Frontal cortex (tissue), 4 donors: Measurements from ENCODE around the gene LRRC27. TPM values are rescaled to one million over a fixed set of nuclear protein-coding genes. Genes with fewer than 3 reads are reported as not detected.
A peak's percentile ranks its signal among the peaks of the same experiment; 100 is the strongest.
"Not testable (repeated sequence)": the region's sequence is repeated elsewhere in the genome, so short reads cannot be mapped to it uniquely, and the experiment has no call there.

Experiments used
- DNase-seq, 2 donors: peaks; one replicate each; pipeline ENCODE4 v3.0.0; 2012; ENCODE audit warnings: low spot score in 2 of 2
- FAIRE-seq: peaks from 2 replicates; lab custom pipeline; 2012; peaks lifted over from hg19 to GRCh38; lab: Jason Lieb, UNC
- total RNA-seq: library from RNA; depleted of rRNA; stranded (reverse); fragments of >200 nt; gene quantifications from one replicate; pipeline ENCODE4 v1.2.3, GENCODE V29; 2014
- donor health status: control.
- donor health status: control.
- donor health status: control.

Gene LRRC27
- total RNA-seq = 20.0 TPM

DNA sequence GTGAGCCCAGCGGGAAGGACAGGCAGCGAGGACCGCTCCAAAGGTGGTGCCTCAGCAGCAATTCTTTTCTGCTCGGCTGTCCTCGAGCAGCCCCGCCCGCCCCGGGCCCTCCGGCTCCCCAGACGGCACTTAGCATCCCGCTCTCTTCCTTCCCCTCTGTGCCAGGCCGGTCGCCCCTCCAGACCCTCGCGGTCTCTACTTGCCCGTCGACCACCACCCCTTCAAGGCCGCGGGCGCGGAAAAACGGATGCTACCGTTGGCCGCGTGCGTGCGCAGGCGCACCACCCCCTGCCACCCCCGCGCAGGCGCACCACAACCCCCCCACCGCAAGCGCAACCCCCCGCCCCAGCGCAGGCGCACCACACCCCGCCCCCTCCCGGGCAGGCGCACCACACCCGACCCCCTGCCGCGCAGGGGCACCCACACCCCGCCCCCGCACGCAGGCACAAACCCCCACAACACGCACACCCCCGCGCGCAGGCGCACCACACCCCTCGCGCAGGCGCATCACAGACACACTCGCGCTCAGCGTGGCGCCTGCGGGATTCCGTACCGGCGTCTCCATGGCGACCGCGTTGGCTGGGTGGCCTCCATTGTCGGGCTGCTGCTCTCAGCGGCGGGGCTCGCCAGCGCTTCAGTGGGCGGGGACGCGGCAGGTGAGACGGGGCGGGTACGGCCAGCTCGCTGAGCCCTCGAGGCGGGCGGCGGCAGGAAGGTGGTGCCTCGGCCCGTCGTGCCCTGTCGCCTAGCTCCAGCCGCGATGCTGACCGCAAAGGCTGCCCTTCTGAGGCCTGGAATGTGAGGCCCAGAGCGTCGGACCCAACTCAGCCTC lies at the start of gene LRRC27:
Gene LRRC27 (plus strand): TSS at position 593 of the 832 bp plus-strand sequence. CDS start 1,332 bp downstream, outside the sequence.
- DNase-seq (peak; percentile 99 to 100), FAIRE-seq (no peak)

DNA sequence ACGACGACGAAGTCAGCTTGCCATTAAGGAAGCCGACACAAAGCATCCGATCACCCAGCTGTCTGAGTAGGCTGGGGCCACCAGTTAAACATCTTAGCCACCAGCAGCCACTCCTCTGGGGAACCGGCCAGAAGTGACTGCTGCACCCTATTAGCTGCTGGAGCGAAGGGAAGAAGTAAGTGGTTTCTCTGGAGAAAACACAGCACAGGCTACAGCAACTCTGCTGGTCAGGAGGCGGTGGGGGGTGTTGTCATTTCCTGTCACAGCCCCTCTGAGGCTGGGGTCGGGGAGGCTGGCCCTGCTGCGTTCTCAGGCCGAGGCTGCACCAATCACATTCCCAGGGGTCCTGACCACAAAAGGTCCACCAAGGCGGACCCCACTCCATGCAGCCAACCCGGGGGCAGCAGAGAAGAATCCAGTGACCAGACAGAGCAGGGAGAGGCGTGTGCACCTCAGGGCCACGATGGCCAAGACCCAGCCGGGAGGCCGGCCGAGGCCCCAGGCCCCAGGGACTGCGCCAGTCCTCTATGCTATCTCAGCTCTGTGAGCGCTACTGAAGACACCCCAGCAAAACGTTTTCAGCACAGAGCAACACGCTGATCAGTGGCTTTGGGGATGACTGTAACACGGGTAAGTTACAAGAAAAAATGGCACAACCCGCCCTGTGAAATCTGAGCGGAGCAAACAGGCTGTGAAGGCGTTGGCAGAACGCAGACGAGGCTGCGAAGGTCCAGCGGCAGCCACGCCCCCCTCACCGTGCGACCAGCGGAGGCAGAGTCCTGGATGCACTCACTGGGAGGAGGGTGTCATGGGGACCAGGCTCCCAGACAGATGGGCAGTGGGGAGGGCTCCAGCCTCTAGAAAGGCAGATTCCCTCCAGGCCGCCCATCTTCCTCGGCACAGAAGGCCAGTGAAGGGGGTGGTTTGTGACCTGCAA lies 49.1 kb upstream of the LRRC27 start:
- DNase-seq (no peak), FAIRE-seq (no peak)

DNA sequence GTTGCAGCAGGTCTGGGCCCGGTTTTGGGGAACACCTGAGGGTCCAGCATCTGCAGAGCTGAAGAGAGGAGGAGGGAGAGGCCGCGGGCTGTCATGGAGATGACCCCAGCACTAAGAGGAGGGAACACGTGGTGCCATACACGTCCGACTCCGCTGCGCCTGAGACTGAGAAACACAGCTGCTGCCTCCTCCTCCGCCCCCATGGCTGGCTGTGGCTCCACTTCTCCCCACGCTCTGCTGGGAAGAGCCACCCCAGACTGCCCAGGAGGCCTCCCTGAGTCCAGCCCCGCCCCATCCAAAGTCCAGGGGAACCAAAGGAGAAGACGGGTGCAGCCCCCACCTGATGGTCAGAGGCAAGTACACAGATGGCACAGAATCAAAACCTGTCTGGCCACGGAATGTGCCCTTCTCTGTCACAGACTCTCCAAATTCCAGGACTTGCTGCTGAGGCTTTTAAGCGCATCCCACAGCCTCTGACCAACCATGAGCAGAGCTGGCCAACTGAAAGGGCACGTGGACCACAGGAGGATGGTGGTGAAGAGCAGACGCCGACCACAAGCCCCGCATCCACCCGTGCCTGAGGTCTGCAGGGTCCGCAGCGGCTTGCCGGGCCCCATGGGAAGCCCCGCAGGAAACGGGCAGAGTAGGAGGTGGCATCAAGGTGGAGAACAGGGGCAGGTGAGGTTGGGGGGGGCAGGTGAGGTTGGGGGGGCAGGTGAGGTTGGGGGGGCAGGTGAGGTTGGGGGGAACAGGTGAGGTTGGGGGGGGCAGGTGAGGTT lies 48.2 kb upstream of the LRRC27 start:
- DNase-seq = no peak
- no peak for FAIRE-seq

DNA sequence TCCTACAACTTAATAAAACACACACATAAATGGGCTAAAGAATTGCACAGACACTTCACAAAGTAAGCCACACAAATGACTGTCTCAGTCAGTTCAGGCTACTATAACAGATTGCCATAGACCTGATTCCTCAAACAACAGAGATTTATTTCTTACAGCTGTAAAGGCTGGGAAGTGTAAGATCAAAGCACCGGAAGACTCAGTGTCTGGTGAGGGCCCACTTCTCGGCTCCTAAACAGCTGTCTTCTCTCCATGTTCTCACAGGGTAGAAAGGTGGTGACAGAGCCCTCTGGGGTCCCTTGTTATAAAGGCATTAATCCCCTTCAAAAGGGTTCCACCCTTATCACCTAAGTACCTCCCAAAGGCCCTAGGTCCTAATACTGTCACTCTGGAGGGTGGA lies 42.6 kb upstream of the LRRC27 start:
- DNase-seq (no peak), FAIRE-seq (no peak)

DNA sequence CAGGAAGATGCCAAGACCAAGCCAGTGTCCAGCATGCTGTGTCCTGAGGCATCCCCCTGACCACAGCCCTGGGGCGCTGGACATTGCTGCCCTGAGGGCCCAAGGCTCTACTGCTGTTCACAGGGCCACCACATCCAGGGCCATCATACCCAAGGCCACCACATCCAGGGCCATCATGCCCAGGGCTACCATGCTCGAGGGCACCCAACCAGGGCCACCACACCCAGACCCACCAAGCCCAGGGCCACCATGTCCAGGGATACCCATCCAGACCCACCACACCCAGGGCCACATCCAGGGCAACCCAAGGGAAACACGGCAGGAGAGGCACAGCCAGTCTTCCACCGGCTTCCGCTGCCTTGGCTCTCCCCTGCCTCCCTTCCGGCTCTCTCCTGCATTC lies 41.4 kb upstream of the LRRC27 start:
- FAIRE-seq (no peak), DNase-seq (no peak)

DNA sequence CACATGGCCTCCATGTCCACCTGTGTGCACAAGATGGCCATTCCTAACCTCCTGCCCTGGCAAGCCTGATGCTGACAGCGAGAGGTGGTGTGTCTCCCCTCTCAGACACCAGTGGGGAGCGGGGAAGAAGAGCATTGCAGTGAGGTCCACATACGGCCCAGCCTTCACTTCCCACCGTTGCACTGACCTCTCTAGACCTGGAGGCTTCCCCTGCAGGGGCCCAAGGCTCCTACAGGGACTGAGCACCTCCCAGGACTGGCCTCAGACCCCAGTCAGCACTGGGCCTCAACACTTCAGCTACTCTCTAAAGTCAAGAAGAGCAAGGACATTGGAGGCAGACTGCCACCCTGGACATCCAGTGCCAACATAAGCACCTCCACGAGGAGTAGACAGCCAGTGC lies 40.2 kb upstream of the LRRC27 start:
- FAIRE-seq (no peak), DNase-seq (no peak)

DNA sequence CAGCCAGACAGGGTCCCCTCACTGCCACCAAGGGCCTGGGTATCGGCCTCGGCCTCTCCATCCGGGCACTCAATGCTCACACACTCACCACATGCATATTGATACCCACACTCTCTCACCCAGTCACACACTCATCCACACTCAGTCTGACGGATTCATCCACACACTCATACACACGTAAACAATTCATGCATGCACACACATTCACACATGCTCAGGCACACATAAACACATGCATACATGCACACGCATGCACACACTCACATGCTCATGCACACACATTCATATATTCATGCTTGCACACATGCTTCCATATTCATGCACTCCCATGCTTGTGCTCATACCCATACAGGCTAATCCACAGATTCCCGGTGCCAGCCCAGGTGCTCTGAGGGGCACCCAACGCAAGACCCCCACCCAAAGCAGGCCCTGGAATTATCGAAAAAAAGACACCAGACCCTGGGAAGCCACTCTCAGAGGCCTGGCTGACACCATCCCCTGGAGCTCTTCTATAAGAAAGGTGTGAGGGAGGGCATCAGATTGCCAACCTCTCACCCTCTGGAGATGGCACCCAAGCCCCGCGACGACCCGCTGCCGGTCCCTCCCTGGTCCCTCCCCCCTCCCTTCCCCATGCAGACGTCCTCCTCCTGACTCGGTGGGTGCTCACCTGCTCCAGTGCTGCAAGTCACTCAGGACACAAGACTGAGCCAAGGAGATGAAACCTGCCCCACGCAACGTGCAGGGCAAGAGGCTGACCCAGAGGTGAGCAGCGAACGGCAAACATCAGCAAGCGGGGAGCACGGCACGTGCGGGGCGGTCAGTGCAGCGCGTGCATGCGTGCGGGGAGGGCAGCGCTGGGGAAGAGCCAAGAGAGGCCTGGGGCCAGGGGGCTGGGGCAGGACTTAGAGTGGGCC lies 39.4 kb upstream of the LRRC27 start:
- DNase-seq (no peak), FAIRE-seq (no peak)

DNA sequence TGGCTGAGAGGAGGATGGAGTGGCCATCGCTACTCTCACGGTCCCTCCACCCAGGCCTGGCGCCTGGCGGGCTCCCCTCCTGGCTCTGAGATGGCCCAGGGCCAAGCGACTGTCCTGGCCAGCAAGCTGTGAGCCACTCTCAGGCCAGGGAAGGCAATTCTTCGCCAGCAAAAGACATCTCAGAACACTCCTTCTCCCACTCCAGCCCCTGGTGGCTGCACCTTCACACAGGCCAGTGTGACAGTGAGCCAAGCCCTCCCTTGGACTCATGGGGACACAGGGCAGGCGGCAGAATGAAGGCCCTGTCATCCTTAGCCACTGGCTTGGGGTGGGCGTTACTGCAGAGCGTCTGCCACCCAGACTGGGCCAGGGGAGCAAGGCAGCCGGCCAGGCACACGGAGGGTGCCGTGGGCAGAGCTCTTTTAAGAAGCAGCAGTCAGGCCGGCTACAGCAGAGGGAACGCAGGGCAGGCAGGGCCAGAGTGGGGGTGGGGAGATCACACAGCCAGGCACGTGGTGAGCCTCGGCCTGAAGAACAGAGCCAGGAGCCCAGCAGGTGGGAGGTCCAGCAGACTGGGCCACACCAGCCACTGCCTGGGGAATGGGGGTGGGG lies 38.7 kb upstream of the LRRC27 start:
- peak in 1 of 2 donors; percentile 57 for DNase-seq
- no peak for FAIRE-seq

DNA sequence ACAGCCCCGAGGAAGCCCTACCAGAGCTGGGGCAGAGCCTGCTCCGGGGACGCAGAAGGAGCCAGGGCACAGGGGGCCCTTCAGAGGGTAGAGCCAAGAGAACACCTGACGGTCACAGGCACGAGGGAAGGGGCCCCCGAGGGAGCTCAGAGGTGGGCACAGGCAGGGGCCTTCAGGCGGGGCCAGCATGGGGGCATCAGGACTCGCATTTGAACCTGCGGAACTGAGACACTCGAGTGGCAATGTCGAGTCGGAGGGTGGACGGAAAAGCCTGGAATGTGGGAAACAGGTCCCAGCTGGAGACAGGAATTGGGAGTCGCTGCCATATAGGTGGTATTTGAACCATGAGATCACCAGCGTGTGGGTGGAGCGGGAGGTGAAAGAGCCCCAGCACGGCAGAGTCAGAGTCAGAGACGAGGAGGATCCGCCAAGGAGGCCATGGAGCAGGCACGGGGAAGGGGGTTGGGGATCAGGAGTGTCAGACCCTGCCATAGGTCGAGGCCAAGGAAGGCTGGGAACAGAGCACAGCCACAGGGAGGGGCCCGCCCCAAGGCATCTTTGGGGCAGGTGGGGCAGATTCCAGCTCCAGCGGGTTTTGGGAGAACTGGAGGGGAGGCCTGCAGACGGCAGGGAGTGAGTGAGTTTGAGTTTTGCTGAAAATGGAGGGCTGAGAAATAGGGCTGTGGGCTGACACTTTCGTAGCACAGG lies 38.0 kb upstream of the LRRC27 start:
- DNase-seq = no peak
- FAIRE-seq = no peak

DNA sequence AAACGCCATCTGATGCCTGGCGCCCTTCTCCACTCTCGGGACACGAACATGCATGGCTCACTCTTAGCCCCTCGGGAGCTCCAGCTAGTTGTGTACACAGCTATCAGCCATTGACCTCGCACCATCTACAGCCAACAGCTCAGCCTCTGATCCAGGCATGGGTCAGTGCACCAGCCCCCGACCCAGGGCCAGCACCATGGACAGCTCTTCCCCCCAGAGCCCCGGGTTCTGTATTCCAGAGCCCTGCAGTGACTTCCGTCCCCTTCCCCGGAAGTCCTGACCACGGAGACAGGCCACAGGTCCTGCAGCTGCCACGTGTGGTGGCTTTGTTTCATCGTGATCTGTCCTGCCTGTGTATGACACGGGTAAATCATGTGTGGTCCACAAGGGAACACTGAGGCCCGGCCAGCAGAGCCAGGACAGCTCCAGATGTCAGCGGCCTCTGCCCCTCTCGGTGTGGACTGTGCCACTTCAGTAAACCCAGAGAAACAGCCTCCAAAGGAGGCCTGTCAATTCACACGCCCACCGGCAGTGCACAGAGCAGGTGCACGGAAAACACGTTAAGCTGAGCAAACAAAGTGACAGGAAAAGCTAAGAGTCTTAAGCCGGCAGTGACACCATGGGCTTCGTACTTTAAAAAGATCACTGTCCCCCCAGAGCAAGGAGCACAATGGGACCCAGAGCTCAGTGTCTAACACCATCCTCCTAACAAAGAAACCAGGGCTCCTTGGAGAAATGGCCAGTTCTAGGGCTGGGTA lies 37.3 kb upstream of the LRRC27 start:
- DNase-seq (no peak), FAIRE-seq (no peak)

DNA sequence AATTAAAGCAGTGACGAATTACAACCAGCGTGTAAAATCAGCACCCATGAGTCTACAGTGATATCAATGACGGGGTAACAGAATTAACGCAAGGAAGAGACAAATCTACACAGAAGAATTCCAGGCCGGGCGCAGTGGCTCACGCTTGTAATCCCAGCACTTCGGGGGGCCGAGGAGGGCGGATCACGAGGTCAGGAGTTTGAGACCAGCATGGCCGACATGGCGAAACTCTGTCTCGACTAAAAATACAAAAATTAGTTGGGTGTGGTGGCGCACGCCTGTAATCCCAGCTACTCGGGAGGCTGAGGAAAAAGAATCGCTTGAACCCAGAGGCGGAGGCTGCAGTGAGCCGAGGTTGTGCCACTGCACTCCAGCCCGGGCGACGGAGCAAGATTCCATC lies 36.5 kb upstream of the LRRC27 start:
- not testable (repeated sequence) for FAIRE-seq, DNase-seq

DNA sequence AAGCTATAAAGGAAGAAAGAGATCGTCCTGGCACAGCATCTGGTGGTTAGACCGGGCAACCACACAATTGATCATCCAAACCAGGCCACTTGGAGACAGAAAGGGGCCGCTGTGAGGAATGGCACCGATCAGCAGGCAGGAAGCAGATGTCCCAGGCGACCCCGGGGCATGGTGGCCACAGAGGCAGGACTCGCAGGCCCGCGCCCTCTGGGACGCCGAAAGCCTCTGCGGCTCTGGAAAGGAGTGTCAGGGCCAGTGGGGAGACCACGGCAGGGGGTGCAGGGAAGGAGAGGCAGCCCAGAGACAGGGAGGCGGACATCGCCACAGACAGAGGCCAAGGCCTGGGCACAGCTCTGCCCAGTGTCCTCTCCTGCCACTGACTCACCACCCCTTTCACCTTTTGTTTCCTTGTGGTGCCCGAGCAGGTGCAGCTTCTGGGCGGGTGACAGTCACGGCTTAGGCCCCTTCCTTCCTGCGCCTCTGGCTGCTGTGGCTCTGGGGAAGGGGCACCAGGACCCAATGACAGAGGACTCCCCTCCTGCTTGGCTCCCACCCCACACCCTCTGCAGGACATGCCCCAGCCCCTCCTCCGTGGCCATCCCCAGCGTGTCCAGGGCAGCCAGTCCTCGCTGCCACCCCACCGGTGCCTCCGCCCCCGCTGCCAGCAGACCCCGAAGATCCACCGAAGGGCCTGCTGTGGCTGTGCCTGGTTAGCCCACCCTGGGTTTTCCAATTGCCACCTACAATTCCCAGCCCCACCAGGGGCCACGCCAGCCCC lies 35.1 kb upstream of the LRRC27 start:
- FAIRE-seq (no peak), DNase-seq (no peak)

DNA sequence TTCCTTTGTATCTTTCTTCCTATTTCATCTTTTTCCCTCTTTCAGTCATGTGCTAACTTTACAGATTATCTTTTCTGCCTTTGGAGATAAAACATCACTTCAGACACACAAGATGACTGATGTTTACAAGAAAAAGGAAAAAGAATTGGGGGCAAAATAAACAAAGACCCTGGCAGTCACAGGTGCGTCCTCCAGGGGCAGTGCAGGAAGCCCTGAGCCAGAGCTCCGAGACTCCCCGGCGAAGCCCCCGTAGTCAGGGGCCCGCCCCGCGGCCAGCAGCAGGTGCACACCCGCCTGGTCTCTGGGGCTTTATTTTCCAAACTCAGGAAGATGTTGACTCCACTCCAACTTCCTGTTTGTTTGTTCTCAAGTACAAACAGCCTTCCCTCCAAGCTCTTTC lies 34.5 kb upstream of the LRRC27 start:
- FAIRE-seq = no peak
- no peak for DNase-seq

DNA sequence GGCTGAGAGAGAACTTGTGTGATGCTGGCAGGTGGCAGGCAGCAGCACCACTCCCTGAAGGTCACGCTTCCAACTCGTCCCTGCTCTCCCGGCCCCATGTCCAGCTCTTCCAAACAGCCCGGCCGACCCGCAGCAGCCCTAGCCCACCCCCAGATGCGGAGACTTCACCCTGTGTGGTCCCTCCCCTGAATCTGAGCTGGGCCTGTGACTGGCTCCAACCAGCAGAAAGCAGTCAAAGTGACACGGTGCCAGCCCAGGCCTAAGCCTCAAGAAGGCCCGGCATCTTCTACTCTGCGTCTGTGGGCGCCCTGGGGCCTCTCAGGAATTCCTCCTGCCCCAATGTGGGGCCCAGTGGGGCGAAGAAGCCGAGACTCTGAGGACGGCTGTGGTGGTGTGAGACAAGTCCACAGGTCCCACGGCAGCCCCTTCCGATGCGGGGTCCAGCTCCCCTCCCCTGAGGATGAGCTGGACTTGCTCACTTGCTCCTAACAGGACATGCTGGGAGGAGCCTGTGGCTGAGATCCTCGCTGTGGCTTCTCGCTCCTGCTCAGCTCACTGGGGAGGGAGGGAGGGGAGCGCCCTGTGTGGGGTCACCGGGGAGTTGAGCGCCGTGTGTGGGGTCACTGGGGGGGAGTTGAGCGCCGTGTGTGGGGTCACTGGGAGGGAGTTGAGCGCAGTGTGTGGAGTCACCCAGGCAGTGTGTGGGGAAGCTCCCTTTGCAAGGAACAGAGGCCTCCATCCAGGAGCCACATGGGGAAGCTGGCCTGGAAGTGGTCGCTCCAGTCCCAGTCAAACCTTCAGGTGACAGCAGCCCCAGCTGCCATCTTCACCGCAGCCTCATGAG lies 33.7 kb upstream of the LRRC27 start:
- FAIRE-seq = no peak
- no peak for DNase-seq

DNA sequence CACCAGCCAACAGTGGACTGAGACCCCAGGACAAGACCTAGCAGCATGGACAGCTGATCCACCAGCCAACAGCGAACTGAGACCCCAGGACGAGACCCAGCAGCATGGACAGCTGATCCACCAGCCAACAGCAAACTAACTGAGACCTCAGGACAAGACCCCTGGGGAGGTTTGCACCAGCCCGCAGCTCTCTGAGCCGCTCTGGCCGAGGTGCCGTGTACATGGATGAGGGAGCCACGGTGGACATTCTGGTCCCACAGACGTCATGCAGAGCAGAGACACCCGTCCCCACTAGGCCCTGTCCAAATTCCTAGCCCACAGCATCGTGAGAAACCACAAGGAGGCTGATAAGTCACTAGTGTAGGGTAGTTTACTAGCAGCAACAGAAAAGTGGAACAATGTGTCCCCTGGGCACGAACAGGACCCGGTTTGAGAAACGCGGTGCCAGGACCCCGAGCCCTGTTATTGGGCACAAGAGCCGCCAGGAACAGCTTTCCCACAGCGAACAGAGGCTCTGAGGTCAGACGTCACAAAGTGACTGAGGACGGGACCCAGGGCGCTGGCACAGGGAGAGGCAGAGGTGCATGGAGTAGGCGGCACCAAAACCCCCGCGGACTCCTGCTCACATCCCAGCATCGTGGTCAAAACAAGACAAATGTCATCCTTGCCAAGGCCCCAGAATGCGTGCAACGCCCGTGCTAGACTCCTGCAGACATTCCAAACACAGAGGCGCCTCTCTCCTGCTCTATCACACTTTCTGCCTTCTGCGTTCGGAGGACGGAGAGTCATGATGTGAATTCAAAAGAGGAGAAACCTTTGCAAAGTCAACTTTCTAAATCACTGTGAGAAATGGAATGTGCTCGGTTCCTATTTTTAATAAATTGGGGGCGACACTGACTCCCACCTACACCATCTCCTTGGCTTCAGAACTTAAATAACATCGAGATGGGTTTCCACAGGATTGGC lies 32.3 kb upstream of the LRRC27 start:
- FAIRE-seq (no peak), DNase-seq (no peak)
